GM19397 (cell line): ENCODE data around the gene ARHGAP25.

Experiments used
- ATAC-seq: cut with Tn5 transposase; IDR thresholded peaks from one replicate; pipeline ENCODE4 v1.9.1; 2021; ENCODE audit warnings: mild to moderate bottlenecking, moderate library complexity; ENCODE audit not compliant: unreplicated experiment

The ARHGAP25 gene

GRCh38 chr2:68734688-68735525, at the start of gene ARHGAP25:
Gene ARHGAP25 (plus strand): TSS chr2:68734811. CDS start chr2:68735200, 389 bp downstream.
- peak; percentile 49 for ATAC-seq

DNA sequence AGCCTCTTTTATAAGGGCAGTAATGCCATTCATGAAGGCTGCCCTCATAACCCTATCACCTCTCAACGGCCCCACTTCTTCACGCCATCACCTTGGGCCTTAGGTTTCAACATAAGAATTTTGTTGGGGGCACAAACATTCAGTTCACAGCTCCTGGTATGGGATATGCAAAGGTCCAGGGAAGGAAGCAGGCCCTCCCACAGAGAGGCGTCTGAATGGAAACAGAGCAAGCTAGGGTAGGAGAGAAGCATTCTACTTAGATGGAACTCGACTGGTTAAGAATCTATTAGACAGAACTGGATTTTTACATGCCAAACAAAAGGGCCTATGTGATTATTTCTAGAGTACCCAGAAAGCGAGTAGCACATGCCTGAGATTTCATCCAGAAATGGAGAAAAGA, 48.4 kb upstream of the ARHGAP25 start:
- no peak for ATAC-seq

GRCh38 chr2:68687018-68687417, 47.6 kb upstream of the ARHGAP25 start:
- no peak for ATAC-seq

GRCh38 chr2:68689553-68690537, 44.8 kb upstream of the ARHGAP25 start:
- ATAC-seq = peak; percentile 89

GRCh38 chr2:68690851-68691250, 43.8 kb upstream of the ARHGAP25 start:
- no peak for ATAC-seq

DNA sequence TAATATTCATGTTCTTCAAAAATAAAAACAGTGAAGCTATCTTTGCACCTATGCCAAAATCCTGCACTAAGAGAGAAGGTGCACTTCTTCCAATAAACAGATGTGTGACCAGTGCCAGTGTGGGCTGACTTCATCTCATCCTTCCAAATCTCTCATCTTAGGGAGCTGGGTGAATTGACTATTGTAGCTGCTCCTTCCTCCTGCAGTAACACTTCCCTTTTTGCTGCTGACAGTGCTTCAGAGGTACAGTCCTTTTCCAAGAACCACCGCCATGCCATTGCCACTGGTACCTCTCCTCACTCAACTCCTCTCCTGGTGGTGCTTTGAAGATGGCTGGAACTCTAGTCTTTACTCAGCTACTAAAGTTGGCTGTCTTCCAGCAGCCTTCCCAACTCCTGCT, 42.1 kb upstream of the ARHGAP25 start:
- ATAC-seq = no peak

DNA sequence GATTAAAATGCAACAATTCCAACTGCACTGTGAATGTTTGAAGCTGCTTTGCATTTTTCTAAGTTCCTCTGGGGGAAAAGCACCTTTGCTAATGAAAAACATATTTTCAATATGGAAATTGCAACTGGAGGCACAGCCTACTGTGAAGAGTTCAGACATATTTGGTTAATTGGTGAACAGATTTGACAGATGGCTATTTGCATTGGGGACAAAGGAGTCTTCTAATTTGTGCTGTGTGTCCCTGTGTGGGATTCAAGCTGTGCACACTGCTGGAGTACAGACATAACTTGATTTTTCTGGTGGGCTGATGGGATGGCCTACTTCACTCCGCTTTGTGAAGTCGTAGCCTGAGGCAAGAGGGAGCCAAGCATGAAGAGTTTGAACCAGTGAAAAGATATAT, 40.7 kb upstream of the ARHGAP25 start:
- ATAC-seq = no peak

DNA sequence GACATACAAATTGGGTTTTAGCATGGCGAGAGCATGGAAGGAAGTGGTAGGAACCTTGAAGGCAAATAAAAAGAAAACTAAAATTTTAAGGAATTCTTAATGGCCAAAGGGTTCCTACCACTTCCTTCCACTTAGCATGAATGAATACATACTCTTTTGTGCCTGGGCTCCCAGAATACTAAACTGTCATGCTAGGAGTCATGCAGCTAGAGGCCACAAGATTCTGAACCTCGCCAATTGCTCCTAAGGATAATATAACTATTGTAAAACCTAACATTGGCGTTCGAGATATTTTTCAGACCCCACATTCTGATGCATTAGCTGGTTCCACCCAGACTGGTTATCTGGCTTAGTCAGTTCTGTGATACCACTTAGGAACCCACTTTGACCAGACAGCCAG, 38.6 kb upstream of the ARHGAP25 start:
- ATAC-seq = no peak

DNA sequence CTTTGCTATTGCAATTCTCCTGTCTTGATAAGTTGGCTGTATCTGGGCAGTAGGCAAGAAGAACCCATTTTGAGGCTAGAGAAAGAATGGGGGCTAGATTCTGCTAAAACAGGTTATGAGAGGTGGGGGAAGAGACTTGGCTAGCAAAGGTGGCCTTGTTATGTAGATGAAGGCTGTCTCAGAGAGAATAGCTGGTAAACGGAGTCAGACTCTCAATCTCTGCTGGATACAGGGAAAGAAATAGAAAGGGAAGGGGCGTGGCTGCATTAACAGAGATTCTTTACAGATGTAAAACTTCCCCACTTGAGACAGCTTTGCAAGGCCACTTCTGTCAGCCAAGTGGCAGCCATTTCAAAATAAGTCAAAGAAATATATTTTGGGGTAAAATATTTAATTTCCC, 38.1 kb upstream of the ARHGAP25 start:
- no peak for ATAC-seq

DNA sequence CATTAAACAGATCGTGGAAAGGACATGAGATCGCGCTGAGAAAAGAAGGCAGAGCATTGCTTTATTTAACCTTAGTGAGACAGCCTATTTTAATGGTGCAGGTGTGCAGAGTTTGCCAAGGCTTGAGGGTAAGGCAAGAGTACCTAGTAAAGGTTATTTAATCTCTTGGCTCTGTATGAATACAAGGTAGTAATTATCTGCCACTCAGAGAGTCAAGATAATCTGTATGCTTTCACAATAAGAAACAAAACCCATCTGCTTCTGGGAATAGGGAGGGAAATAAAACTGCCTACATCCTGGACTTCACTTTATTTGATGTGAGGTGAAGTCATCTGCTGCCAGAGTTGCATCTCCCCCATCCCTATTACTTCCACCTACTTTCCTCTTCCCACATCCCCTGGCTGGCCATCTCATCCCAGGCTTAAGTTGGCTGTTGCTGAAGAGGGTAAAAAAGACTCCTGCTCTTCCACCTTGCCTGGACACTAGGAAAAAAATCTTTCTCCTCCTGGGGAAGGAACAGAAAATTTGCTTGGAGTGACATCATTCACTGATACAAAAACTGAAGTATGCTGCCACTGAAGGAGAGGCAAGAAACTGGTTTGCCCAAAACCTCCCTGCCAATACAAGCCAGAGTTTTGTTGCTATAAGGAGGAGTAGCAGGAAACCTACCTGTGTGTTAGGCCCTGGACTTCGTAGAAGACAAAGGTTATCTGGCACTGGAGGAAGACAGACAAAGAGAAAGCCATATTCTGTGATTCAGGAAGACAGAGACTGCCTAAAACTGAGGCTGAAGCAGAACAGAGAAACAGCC, 35.8 kb upstream of the ARHGAP25 start:
- ATAC-seq = no peak

DNA sequence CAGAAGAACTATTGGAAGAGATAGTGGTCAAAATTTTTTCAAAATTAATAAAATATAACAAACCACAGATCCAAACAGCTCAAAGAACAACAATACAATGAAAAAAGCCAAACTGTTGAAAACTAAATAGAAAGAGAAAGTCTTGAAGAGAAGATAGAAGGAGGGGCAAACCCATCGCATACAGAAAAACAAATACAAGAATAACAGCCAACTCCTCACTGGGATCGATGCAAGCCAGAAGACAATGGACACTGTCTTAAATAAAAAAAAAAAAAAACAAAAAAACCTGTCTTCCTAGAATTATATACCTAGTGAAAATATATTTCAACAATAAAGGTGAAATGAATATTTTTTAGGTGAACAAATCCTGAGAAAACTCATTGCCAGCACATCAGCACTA, 34.1 kb upstream of the ARHGAP25 start:
- no peak for ATAC-seq

DNA sequence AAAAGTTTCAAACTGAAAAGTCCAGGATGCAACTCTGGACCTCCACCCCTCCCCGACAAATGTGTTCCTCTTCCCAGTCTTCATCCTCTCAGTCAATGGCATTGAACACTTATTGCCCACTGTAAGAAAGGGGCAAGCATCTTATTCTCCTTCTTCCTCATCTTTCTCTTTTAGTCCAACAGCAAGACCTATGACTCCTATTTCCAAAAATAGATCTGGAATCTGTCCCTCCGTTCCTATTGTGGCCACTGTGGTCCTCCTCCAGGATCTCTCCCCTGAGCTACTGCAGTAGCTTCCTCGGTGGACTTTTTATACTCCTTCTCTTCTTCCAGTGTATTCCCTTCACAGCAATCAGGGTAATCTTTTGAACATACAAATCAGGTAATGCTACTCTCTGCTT, 28.0 kb upstream of the ARHGAP25 start:
- no peak for ATAC-seq

GRCh38 chr2:68708629-68709028, 26.0 kb upstream of the ARHGAP25 start:
- no peak for ATAC-seq

- ATAC-seq = no peak
These were observed 25.1 kb upstream of the ARHGAP25 start for GRCh38 chr2:68709421-68709911.

DNA sequence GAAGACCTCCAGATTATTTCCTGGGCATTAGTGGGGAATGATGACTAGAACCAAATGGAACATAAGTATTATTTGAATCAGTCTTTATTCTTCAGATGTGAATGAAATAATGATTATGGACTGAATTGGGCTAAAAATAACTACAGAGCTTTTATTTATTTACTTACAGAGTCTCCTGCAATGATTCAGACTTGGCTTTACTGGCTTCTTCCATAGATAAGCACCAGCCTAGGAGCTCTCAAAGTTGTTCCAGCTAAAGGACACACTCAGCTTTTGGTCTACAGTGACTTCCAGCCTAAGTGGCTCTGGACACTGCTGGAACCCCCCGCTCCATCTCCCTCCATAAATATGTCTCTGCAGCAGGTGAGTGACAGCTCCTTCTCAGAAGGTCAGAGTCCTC, 24.3 kb upstream of the ARHGAP25 start:
- no peak for ATAC-seq

DNA sequence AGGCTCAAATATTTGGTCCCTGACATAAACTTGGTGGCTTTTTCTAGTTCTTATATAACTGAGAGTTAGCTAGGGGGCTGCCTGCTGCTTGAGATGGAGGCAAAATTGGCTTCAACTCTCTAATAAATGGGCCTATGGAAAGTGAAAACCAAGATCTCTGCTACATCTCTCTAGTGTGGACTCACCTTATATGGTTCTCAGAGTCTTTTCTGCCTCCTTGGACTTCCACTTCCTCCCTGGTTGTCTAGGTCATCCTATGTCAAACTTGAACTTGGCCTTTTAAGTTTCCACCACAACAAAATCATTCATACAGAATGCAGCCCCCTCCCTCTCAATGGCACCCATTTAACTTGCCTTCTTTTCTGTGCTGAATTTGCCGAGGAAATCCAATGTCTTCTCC, 23.9 kb upstream of the ARHGAP25 start:
- ATAC-seq = no peak

DNA sequence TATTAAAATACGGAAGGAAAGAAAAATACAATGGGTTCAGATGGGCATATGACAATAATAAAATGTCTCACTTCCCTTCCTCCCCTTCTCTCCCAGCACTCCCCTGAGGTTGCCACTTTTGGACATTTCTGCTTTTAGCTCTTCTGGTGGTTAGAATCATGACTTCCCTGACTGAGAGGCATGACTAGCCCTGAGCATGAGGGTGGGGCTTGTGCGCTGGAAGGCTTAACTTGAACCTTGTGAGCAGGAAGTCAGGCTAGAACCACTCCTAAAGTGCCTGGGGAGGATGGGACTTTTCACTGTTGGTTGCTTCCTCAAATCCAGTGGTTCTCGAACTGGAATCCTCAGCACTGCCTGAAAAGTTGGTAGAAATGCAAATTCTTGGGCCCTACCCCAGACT, 19.7 kb upstream of the ARHGAP25 start:
- ATAC-seq = peak; percentile 80

DNA sequence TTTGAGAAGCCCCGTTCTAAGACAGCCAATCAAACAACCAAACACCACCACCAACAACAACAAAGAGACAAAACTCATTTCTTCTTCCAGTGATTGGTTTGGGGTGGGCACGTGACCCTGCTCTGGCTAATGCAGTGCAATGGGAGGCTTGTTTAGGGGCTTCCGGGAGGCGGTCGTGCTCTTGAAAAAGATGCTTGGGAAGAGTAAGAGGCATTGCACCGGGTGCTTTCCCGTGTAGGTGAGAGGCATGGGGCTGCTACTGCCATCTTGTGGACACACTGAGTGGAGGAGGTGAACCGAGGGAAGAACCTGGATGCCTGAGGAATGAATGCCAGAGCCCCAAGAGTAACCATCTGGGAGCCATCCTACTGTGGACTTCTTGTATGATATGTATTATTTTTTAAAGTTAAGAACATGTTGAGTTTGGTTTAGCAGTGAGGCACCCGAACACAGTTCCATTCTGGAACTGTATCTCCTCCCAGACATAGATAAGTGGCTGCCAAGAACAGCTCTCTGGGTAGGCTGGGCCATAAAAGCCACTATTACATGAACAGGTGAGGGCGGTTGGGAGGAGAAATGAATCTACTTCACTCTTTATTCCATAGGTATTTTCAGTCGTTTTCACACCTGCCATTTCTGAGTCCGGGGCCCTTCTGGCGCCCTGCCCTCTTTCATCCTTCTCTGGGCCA, 19.1 kb upstream of the ARHGAP25 start:
- peak; percentile 32 for ATAC-seq

DNA sequence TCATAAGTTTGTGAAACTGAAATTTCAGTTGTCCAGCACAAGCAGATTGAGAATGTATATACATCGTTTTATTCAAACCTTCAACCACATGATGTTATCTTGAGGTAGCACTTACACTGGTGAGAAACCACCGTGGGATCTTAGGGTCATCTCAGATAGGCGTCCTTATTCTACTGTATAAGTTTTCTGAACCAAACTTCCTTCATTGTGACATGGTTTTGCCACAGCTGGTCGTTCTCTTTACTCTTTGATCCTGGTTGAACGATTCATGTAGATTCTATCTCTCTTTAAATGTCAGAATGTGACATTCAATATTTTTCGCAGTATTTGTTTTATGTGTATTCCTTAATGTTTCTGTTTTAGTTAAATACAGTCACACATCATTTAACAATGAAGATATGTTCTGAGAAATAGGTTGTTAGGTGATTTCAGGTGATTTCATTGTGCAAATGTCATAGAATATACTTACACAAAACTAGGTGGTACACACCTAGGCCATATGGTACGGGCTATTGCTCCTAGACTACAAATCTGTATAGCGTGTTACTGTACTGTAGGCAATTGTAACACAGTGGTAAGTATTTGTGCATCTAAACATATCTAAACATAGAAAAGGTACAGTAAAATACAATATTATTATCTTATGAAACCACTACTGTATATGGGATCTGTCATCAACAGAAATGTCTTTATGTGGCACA, 17.9 kb upstream of the ARHGAP25 start:
- ATAC-seq = no peak

DNA sequence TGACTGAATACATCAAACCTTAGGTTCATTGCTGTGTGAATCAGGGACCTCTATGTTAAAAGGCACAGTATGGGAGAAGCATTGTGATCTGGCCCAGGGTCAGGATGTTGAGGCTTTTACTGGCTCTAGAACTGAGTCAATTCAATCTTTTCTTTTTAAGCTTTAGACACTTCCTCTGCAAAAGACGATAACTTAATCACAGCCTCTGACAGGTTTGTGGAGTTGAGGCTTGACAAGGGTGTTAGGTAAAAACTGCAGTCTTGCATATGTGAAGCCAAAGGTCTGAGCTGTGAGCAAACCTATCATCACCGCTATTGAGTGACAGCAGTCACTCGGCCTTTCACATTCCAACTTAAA, 17.3 kb upstream of the ARHGAP25 start:
- no peak for ATAC-seq
